CD14-positive monocyte (primary cell): ENCODE measurements around the gene APCDD1. TPM values are rescaled to one million over a fixed set of nuclear protein-coding genes. Genes with fewer than 3 reads are reported as not detected.
"Not testable (repeated sequence)": the region's sequence is repeated elsewhere in the genome, so short reads cannot be mapped to it uniquely, and the experiment has no call there.

Source experiments
- DNase-seq, 3 donors: peaks; one replicate each; pipeline ENCODE4 v3.0.0-alpha.2; 2011 to 2022
- H2AFZ ChIP-seq: 2 replicates; pipeline ENCODE4 v1.6.0; 2012; ENCODE audit warnings: mild to moderate bottlenecking, low read depth, low read length, inconsistent platforms; ENCODE audit not compliant: insufficient read depth, poor library complexity, severe bottlenecking
- H3K27ac ChIP-seq, 2 donors: 1 replicate in 1 of 2; 2 replicates in 1 of 2; pipeline ENCODE4 v1.5.1; 2012 to 2013; ENCODE audit warnings: low read length in 2 of 2, control low read depth in 1 of 2, inconsistent platforms in 1 of 2, low read depth in 1 of 2, mild to moderate bottlenecking in 1 of 2
- H3K27me3 ChIP-seq, 2 donors: one replicate each; pipeline versions ENCODE4 v1.6.0 to v1.6.1; 2011 to 2013; ENCODE audit warnings: low read length in 2 of 2; ENCODE audit not compliant: control insufficient read depth in 2 of 2, insufficient read depth in 2 of 2
- H3K36me3 ChIP-seq, 2 donors: replicated peaks in 1 of 2; 1 replicate in 1 of 2; 2 replicates in 1 of 2; pipeline versions ENCODE4 v1.5.1 to v1.6.1; 2012 to 2013; ENCODE audit warnings: low read length in 2 of 2, control low read depth in 1 of 2, inconsistent platforms in 1 of 2, mild to moderate bottlenecking in 1 of 2; ENCODE audit not compliant: insufficient read depth in 2 of 2, control insufficient read depth in 1 of 2
- H3K4me1 ChIP-seq, 2 donors: 1 replicate in 1 of 2; 2 replicates in 1 of 2; pipeline versions ENCODE4 v1.5.1 to v1.6.1; 2012 to 2013; ENCODE audit warnings: low read length in 2 of 2, control low read depth in 1 of 2, inconsistent platforms in 1 of 2, mild to moderate bottlenecking in 1 of 2, moderate library complexity in 1 of 2; ENCODE audit not compliant: insufficient read depth in 2 of 2, control insufficient read depth in 1 of 2
- H3K4me2 ChIP-seq: replicated peaks from 2 replicates; pipeline ENCODE3; 2012; ENCODE audit warnings: low read length, moderate library complexity, mild to moderate bottlenecking; ENCODE audit not compliant: poor library complexity, severe bottlenecking; ENCODE audit errors: extremely low read depth
- H3K4me3 ChIP-seq, 3 experiments: fragments of 200-600 bp in 1 of 3; sonication (generic) in 1 of 3; replicated peaks in 1 of 3; 1 replicate in 2 of 3; 2 replicates in 1 of 3; pipeline ENCODE4 v1.5.1; 2011 to 2013; ENCODE audit warnings: low read length in 3 of 3, mild to moderate bottlenecking in 3 of 3, control low read depth in 2 of 3, low read depth in 2 of 3, inconsistent platforms in 1 of 3, moderate library complexity in 1 of 3
- H3K79me2 ChIP-seq: 2 replicates; pipeline ENCODE4 v1.6.0; 2012; ENCODE audit warnings: mild to moderate bottlenecking, control low read depth, inconsistent platforms, low read length, moderate library complexity; ENCODE audit not compliant: insufficient read depth
- H3K9ac ChIP-seq: 2 replicates; pipeline ENCODE4 v1.6.0; 2017; ENCODE audit warnings: low read length, mild to moderate bottlenecking; ENCODE audit not compliant: insufficient read depth, poor library complexity, severe bottlenecking
- H3K9me3 ChIP-seq, 2 donors: replicated peaks in 1 of 2; 1 replicate in 1 of 2; 2 replicates in 1 of 2; pipeline versions ENCODE4 v1.5.1 to v1.6.1; 2012 to 2013; ENCODE audit warnings: low read length in 2 of 2, control low read depth in 1 of 2; ENCODE audit not compliant: control insufficient read depth in 1 of 2, insufficient read depth in 1 of 2
- H4K20me1 ChIP-seq: 2 replicates; pipeline ENCODE4 v1.6.0; 2012; ENCODE audit warnings: mild to moderate bottlenecking, low read length, control low read depth, moderate library complexity; ENCODE audit not compliant: insufficient read depth
- H3K27ac Mint-ChIP-seq, 7 donors: one replicate each; pipeline ENCODE4 v1.8.0; 2020; ENCODE audit warnings: mild to moderate bottlenecking in 7 of 7, mixed read lengths in 7 of 7, moderate library complexity in 6 of 7, inconsistent platforms in 2 of 7
- H3K27me3 Mint-ChIP-seq, 3 donors: one replicate each; pipeline ENCODE4 v1.8.0; 2021 to 2022; ENCODE audit warnings: low read depth in 3 of 3, mild to moderate bottlenecking in 3 of 3, mixed read lengths in 3 of 3, moderate library complexity in 3 of 3, inconsistent platforms in 1 of 3
- H3K36me3 Mint-ChIP-seq, 2 donors: one replicate each; pipeline ENCODE4 v1.8.0; 2020; ENCODE audit warnings: mixed read lengths in 2 of 2, inconsistent platforms in 1 of 2, mild to moderate bottlenecking in 1 of 2
- H3K4me1 Mint-ChIP-seq: one replicate; pipeline ENCODE4 v1.8.0; 2020; ENCODE audit warnings: mild to moderate bottlenecking, mixed read lengths
- H3K4me3 Mint-ChIP-seq, 2 donors: one replicate each; pipeline ENCODE4 v1.8.0; 2020; ENCODE audit warnings: mild to moderate bottlenecking in 2 of 2, mixed read lengths in 2 of 2, moderate library complexity in 1 of 2
- H3K9me3 Mint-ChIP-seq, 7 donors: one replicate each; pipeline ENCODE4 v1.8.0; 2020 to 2022; ENCODE audit warnings: mixed read lengths in 7 of 7, mild to moderate bottlenecking in 6 of 7, moderate library complexity in 6 of 7, inconsistent platforms in 2 of 7
- CTCF ChIP-seq: fragments of 200-600 bp; IDR thresholded peaks from one replicate; pipeline ENCODE4 v1.8.0; 2022; ENCODE audit warnings: antibody characterized with exemption, mild to moderate bottlenecking
- WGBS: methylation state at CpG from one replicate; pipeline ENCODE4 v1.1.5; 2013; ENCODE audit warnings: missing lambda C conversion rate; ENCODE audit not compliant: insufficient coverage; 5-methylcytosine and 5-hydroxymethylcytosine counted together
- intact Hi-C, 2 donors: fragments of 100-400 bp; cut with micrococcal nuclease; formaldehyde crosslinking; loops; one replicate each; pipeline versions ENCODE4 v1.15.0 to v1.15.1; 2023
- polyA plus RNA-seq, 3 donors: library from polyadenylated mRNA; depleted of rRNA in 1 of 3; unstranded in 2 of 3; stranded (reverse) in 1 of 3; fragments of 300-500 nt in 2 of 3; fragments of >200 nt in 1 of 3; fragmentation: Illumina TruSeq in 2 of 3; gene quantifications; 1 replicate in 2 of 3; 2 replicates in 1 of 3; pipeline ENCODE4 v1.2.3, GENCODE V29; 2012 to 2021

Gene APCDD1
- polyA plus RNA-seq, 3 donors = 1.2 to 4.8 (median 1.6) TPM

- Histone ChIP-seq H3K4me3 (no peak overlapping the region), H3K9me3 (no peaks in the 10 kb centered on the region), H4K20me1 (no peaks in the 10 kb centered on the region), H3K9ac (no peak overlapping the region), H3K4me1 (no peaks in the 10 kb centered on the region), H3K27me3 (peaks cover 2 to 11% of the 10 kb centered on the region in 2 donors), H2AFZ (no peak overlapping the region), H3K36me3 (no peaks in the 10 kb centered on the region), H3K27ac (no peak overlapping the region), H3K4me2 (no peak overlapping the region), H3K79me2 (no peaks in the 10 kb centered on the region)
- H3K4me3 Mint-ChIP-seq = no peak overlapping the region
- peaks cover 0 to 10% (median 6%) of the 10 kb centered on the region in 7 donors for H3K9me3 Mint-ChIP-seq
- H3K4me1 Mint-ChIP-seq = peaks cover 5% of the 10 kb centered on the region
- DNase-seq = no peak
- TF ChIP-seq CTCF = no peak
- 96% methylated on average over 5 of the region's 6 CpGs for WGBS
- H3K27ac Mint-ChIP-seq = peak overlapping the region in 2 of 7 donors; percentile 23 to 85
- peaks cover 0 to 2% of the 10 kb centered on the region in 2 donors for H3K36me3 Mint-ChIP-seq
- intact Hi-C loops = no loop called here
- H3K27me3 Mint-ChIP-seq = peaks cover 9 to 12% (median 12%) of the 10 kb centered on the region in 3 donors
Measured at GRCh38 chr18:10463096-10463495, 8.7 kb downstream of the APCDD1 start.

- Histone ChIP-seq H4K20me1 (no peaks in the 10 kb centered on the region), H3K4me2 (no peak overlapping the region), H3K79me2 (no peaks in the 10 kb centered on the region), H2AFZ (no peak overlapping the region), H3K27ac (no peak overlapping the region), H3K36me3 (no peaks in the 10 kb centered on the region), H3K4me1 (no peaks in the 10 kb centered on the region), H3K27me3 (peaks cover 0 to 5% of the 10 kb centered on the region in 2 donors), H3K9ac (no peak overlapping the region), H3K4me3 (no peak overlapping the region), H3K9me3 (no peaks in the 10 kb centered on the region)
- Mint-ChIP-seq H3K4me3 (no peak overlapping the region), H3K27me3 (peaks cover 6 to 7% (median 6%) of the 10 kb centered on the region in 3 donors), H3K9me3 (peaks cover 0 to 10% (median 6%) of the 10 kb centered on the region in 7 donors), H3K36me3 (peaks cover 0 to 5% of the 10 kb centered on the region in 2 donors), H3K27ac (peak overlapping the region in 1 of 7 donors; percentile 45), H3K4me1 (peaks cover 7% of the 10 kb centered on the region)
- intact Hi-C loops = no loop called here
- no CpG with 5 or more reads among the region's 4 CpGs for WGBS
- TF ChIP-seq CTCF = no peak
- no peak for DNase-seq
Measured at GRCh38 chr18:10463741-10464140, 9.3 kb downstream of the APCDD1 start.

- H3K4me3 ChIP-seq, H3K27ac Mint-ChIP-seq, H3K36me3 Mint-ChIP-seq, H4K20me1 ChIP-seq, H3K4me3 Mint-ChIP-seq, intact Hi-C loops, DNase-seq, H3K4me1 ChIP-seq, H3K27ac ChIP-seq, H3K36me3 ChIP-seq, H3K4me2 ChIP-seq, H3K27me3 ChIP-seq, H3K9me3 Mint-ChIP-seq, H3K27me3 Mint-ChIP-seq, H3K9ac ChIP-seq, H2AFZ ChIP-seq, H3K79me2 ChIP-seq, H3K4me1 Mint-ChIP-seq, H3K9me3 ChIP-seq: not testable (repeated sequence)
- WGBS = no CpG with 5 or more reads among the region's 2 CpGs
Measured at GRCh38 chr18:10464161-10464648, 9.8 kb downstream of the APCDD1 start.
